NT2/D1 (cell line): ENCODE data around the gene ZNF100.

Source experiments
- YY1 ChIP-seq: IDR thresholded peaks from 2 replicates; pipeline ENCODE4 v1.6.1; 2011; ENCODE audit not compliant: insufficient read length, insufficient read depth
- ZNF274 ChIP-seq: IDR thresholded peaks from 2 replicates; pipeline ENCODE4 v1.6.1; 2011; ENCODE audit warnings: mild to moderate bottlenecking, low read depth, low read length

- no peak for TF ChIP-seq ZNF274
- no peak for TF ChIP-seq YY1
Observed at GRCh38 chr19:21709464-21709863, 57.9 kb downstream of the ZNF100 start.
